ENCODE results near the gene COP1.

The COP1 gene

GRCh38 chr1:176199707-176200106, 7.4 kb downstream of the COP1 start:
- no peak for DNase-seq (ENCODE audit: low read depth, low spot score)

DNA sequence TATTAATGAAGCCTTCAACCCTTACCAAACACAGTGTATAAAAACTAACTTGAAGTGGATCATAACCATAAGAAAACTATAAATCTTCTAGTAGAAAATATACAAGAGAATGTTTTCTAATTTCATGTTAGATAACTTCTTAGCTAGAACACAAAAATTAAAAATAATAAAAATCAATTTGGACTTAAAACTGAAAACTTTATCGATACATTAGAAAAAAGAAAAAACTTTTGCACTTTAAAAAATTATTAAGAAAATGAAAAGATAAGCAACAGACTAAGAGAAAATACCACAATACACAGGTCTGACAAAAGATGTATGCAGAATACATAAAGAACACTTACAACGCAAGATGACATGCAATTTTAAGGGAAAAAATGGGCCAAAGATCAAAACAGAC, 8.7 kb downstream of the COP1 start:
- no peak for DNase-seq (ENCODE audit: low read depth, low spot score)

DNA sequence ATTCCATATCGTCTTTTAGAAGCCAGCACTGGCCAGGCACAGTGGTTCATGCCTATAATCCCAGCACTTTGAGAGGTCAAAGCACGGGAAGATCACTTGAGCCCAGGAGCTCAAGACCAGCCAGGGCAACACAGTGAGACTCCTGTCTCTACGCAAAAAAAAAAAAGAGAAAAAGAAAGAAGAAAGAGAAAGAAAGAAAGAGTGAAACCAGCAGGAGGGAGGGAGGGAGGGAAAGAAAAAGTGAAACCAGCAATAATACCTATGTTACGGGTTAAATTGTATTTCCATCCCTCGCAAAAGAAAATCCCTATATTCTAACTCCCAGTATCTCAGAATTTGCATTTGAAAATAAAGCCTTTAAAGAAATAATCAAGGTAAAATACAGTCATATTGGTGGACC, 10.4 kb downstream of the COP1 start:
- no peak for DNase-seq (ENCODE audit: low read depth, low spot score)

GRCh38 chr1:176195547-176195946, 11.5 kb downstream of the COP1 start:
- no peak for DNase-seq (ENCODE audit: low read depth, low spot score)

- no peak for DNase-seq (ENCODE audit: low read depth, low spot score)
Measured at GRCh38 chr1:176193663-176194062, 13.4 kb downstream of the COP1 start.

GRCh38 chr1:176193023-176193422, 14.1 kb downstream of the COP1 start:
- DNase-seq (ENCODE audit: low read depth, low spot score): peak; percentile 24

- DNase-seq (ENCODE audit: low read depth, low spot score): no peak
Measured at GRCh38 chr1:176188604-176189003, 18.5 kb downstream of the COP1 start.

GRCh38 chr1:176187001-176187400, 20.1 kb downstream of the COP1 start:
- DNase-seq (ENCODE audit: low read depth, low spot score): no peak

DNA sequence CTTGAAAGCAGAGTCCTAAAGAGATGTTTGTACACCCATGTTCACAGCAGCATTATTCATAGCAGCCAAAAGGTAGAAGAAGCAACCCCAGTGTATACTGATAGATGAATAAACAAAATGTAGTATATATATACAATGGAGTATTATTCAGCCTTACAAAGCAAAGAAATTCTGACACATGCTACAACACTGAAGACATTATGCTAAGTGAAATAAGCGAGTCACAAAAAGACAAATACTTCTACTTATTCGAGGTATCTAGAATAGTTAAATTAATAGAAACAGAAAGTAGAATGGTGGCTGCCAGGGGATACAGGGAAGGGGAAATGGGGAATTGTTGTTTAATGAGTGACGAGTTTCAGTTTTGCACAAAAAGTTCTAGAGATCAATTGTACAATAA, 23.5 kb downstream of the COP1 start:
- DNase-seq (ENCODE audit: low read depth, low spot score): no peak

GRCh38 chr1:176178316-176178715, 28.8 kb downstream of the COP1 start:
- no peak for DNase-seq (ENCODE audit: low read depth, low spot score)

- no peak for DNase-seq (ENCODE audit: low read depth, low spot score)
Measured at GRCh38 chr1:176177764-176178163, 29.3 kb downstream of the COP1 start.

GRCh38 chr1:176174108-176174507, 33.0 kb downstream of the COP1 start:
- DNase-seq (ENCODE audit: low read depth, low spot score): no peak

DNA sequence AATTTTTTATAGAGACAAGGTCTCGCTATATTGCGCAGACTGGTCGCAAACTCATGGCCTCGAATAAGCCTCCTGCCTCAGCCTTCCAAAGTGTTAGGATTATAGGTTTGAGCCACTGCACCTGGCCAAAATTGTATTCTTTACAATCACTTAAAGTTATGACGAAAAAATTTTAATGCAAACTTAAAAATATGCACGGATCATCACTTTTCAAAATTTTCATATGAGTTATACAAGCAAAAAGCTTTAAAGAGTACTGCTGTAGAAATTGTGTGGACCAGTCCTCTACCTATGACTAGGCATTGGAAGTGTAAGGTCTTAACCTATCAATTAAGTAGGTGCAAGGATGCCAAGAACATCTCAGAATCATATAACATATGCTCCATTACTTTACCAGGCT, 34.9 kb downstream of the COP1 start:
- DNase-seq (ENCODE audit: low read depth, low spot score): no peak

DNA sequence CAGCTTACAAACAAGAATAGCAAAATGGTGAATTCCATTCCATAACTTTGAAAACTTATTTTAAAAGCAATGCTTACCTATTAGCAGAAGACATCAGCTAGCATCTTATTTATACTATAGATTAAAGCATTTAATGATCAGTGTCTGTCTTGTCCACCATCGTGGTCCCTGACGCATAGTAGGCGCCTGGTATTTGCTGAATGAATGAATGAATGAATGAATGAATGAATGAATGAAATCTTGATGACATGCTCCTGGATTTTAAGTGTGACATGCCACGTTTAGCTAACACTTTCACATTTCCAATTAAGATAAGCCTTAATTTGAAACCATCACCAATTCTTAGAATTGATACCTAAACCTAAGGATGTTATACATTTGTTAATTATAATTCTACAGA, 39.9 kb downstream of the COP1 start:
- DNase-seq (ENCODE audit: low read depth, low spot score): no peak

DNA sequence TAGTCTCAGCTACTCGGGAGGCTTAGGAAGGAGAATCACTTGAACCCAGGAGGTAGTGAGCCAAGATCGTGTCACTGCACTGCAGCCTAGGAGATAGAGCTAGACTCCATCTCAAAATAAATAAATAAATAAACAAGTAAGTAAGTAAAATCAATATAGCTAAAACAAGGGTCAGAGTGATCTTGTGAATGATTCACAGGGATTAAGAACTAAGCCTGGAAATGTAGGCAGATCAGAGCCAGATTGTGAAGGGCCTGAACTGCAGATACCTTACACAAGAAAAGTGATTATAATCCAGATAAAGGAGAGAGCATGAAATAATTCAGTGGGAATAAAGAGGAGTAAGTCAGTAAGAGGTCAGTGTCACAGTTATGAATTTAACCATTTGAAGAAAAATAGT, 41.5 kb downstream of the COP1 start:
- no peak for DNase-seq (ENCODE audit: low read depth, low spot score)

- no peak for DNase-seq (ENCODE audit: low read depth, low spot score)
Measured at GRCh38 chr1:176164014-176164678, 42.9 kb downstream of the COP1 start.

- no peak for DNase-seq (ENCODE audit: low read depth, low spot score)
Measured at GRCh38 chr1:176159993-176160392, 47.1 kb downstream of the COP1 start.

- DNase-seq (ENCODE audit: low read depth, low spot score): no peak
Measured at GRCh38 chr1:176157995-176158394, 49.1 kb downstream of the COP1 start.

GRCh38 chr1:176149939-176150807, 56.9 kb downstream of the COP1 start:
- DNase-seq (ENCODE audit: low read depth, low spot score): no peak

DNA sequence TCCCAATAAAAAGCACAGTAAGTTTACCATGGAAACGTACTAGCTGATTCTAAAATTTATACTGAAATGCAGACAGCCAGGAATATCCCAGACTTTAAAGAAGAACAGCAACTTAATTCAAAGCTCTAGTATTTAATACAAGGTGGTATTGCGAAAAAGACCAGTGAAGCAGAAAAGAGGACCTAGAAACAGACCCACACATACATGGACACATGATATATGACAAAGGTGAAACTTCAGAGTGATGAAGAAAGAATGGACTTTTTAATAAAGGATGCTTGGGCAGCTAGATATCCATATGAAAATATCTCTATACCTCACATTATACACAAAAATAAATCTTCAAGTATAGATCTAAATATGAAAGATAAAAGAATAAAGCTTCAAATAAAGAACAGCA, 62.6 kb downstream of the COP1 start:
- DNase-seq (ENCODE audit: low read depth, low spot score): no peak

DNA sequence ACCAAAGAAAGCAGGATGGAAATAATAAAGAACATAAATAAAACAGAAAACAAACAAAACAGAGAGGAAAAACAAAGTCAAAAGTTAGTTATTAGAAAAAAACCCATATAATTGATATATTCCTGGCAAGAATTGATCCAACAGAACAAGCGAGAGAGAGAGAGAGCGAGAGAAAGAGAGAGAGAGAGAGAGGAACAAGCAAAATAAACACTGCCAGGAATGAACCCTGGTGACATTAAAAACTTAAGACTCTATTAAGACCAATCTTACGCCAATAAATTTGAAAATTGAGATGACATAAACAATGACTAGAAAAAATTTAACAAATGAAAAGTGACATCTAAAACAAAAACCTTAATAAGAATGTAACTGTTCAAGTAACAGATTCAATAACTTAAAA, 64.1 kb downstream of the COP1 start:
- DNase-seq (ENCODE audit: low read depth, low spot score): no peak

- no peak for DNase-seq (ENCODE audit: low read depth, low spot score)
Measured at GRCh38 chr1:176141449-176141848, 65.6 kb downstream of the COP1 start.

- DNase-seq (ENCODE audit: low read depth, low spot score): no peak
Measured at GRCh38 chr1:176136891-176137290, 70.2 kb downstream of the COP1 start.
